ENCODE results near the gene CUL9. TPM values are rescaled to one million over a fixed set of nuclear protein-coding genes. Genes with fewer than 3 reads are reported as not detected.

CUL9 gene
- total RNA-seq, 1 experiment from 2014 or later = 30.4 TPM

DNA sequence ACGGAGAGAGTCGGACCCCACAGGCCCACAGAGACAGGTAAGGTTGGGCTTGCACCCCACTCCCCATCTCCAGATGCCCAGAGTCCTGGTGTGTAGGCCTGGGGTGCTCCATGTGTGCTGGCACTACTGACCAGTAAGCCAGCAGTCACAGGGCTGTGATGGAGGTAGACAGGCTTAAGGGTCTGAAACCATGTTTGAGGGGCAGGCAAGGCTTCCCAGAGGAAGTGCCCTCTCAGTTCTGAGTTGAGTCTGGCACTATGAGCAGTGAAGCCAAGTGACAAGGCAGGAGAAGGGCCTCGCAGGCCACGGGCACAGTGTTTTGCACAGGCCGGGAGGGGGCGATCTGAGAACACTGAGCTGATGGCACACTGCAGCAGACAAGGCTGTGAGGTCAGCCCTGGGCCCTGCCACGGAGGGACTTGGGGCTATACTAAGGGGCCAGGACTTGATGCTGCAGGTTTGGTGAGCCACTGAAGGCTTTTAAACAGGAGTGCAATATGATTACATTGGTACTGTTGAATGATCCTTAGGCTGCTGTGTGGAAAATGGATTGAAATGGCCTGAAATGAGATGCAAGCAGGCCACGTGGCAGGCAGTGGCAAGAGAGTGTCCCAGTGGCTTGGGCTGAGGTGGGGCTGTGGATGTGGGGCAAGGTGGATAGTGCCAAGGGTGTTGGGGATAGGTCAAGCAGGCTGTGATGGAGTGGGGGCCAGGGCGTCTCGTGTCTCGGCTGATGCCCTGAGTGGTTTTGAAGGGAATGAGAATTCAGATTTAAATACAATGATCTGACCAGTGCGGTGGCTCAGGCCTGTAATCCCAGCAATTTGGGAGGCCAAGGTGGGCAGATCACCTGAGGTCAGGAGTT is 81.5 kb downstream of the CUL9 start:
- peak; percentile 77 for DNase-seq
- CTCF ChIA-PET = interaction anchor here (0.5 to 1.0 kb wide), 3 partner anchors 57 to 134 kb away, joined by 3 to 4 read pairs (median 4); no protein-coding TSS in a partner anchor

DNA sequence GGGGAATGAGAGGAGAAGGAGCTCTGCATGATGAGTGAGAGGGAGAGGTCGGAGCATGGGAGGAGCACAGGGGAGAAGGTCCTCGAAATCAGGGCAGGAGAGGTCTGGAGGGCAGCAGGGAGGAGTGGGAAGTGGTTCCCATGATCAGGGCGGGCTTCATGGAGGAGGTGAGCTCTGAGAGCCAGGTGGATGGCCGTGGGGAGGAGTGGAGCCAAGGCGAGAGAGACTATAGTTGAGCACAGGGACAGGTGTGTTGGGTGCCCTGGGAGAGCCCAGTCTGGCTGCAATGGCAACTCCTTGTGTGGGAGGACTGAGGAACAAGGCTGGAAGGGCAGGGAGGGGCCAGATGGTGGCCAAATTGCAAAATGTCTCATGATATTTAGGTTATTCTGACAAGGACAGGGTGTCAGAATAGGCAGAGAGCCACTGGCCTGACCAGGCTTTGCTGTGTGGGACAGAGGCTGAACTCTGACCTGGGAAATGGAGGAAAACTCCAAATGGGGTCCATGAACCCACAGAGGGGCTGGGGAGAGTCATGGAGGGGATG is 82.7 kb downstream of the CUL9 start:
- H3K9me2 ChIP-seq (replicated peaks; ENCODE audit: low read length) = no peaks in the 10 kb centered on the region
- no peak overlapping the region for H3K9ac ChIP-seq (ENCODE audit: low read length)
- H3K79me2 ChIP-seq (ENCODE audit: low read length) = no peaks in the 10 kb centered on the region
- ATAC-seq (no peak), DNase-seq (no peak)
- ChIA-PET POLR2A (ENCODE audit: unreplicated experiment) (no interaction called here), CTCF (interaction anchor here (0.6 kb wide), 1 partner anchor 114 kb away, joined by 4 read pairs; no protein-coding TSS in a partner anchor)
- H3K27me3 ChIP-seq (ENCODE audit: low read length) = no peaks in the 10 kb centered on the region
- no peak overlapping the region for H2AFZ ChIP-seq (ENCODE audit: low read length)
- no peak overlapping the region for H3K4me2 ChIP-seq (ENCODE audit: low read length)
- no peak overlapping the region for H3K4me3 ChIP-seq (ENCODE audit: low read length)
- TF ChIP-seq EZH2phosphoT487 (IDR thresholded peaks at IDR 0.05; ENCODE audit: borderline replicate concordance, low read length) = no peak
- no peak for TF ChIP-seq EZH2 (IDR thresholded peaks at IDR 0.05; ENCODE audit: low read length, unreplicated experiment)
- TF ChIP-seq, protein P1, sequence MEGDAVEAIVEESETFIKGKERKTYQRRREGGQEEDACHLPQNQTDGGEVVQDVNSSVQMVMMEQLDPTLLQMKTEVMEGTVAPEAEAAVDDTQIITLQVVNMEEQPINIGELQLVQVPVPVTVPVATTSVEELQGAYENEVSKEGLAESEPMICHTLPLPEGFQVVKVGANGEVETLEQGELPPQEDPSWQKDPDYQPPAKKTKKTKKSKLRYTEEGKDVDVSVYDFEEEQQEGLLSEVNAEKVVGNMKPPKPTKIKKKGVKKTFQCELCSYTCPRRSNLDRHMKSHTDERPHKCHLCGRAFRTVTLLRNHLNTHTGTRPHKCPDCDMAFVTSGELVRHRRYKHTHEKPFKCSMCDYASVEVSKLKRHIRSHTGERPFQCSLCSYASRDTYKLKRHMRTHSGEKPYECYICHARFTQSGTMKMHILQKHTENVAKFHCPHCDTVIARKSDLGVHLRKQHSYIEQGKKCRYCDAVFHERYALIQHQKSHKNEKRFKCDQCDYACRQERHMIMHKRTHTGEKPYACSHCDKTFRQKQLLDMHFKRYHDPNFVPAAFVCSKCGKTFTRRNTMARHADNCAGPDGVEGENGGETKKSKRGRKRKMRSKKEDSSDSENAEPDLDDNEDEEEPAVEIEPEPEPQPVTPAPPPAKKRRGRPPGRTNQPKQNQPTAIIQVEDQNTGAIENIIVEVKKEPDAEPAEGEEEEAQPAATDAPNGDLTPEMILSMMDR (conservative IDR thresholded peaks at IDR 0.05; ENCODE audit: low read depth, low read length) = no peak
- no peaks in the 10 kb centered on the region for H3K4me1 ChIP-seq (ENCODE audit: insufficient read depth, low read length)
- no peaks in the 10 kb centered on the region; the same call in 1 of the 2 replicates for H3K36me3 ChIP-seq (ENCODE audit: low read depth, low read length)
- no peaks in the 10 kb centered on the region for H3F3A ChIP-seq (ENCODE audit: low read length, unreplicated experiment)
- no peaks in the 10 kb centered on the region for H3K9me3 ChIP-seq (ENCODE audit: low read length)
- no TSS peak for BruUV-seq (replicated peaks)
- H4K20me1 ChIP-seq (ENCODE audit: low read length) = no peaks in the 10 kb centered on the region
- H3K27ac ChIP-seq (ENCODE audit: low read length) = no peak overlapping the region
- intact Hi-C loops (cut with micrococcal nuclease) = loop anchor here (5.0 kb wide), 1 partner anchor 243 kb away; no protein-coding TSS in a partner anchor

More for the DNA sequence above, 81.5 kb downstream of the CUL9 start:
- intact Hi-C loops (cut with micrococcal nuclease) = loop anchor here (1.0 to 5.0 kb wide), 3 partner anchors 71 to 244 kb away; no protein-coding TSS in a partner anchor
- ATAC-seq = peak; percentile 99
- Histone ChIP-seq H3K27ac (ENCODE audit: low read length) (no peak overlapping the region), H3K4me1 (ENCODE audit: insufficient read depth, low read length) (no peaks in the 10 kb centered on the region), H3K79me2 (ENCODE audit: low read length) (no peaks in the 10 kb centered on the region), H3K4me3 (ENCODE audit: low read length) (no peak overlapping the region), H3K36me3 (ENCODE audit: low read depth, low read length) (no peaks in the 10 kb centered on the region; the same call in 1 of the 2 replicates), H2AFZ (ENCODE audit: low read length) (no peak overlapping the region), H3K9me2 (replicated peaks; ENCODE audit: low read length) (no peaks in the 10 kb centered on the region), H4K20me1 (ENCODE audit: low read length) (no peaks in the 10 kb centered on the region), H3F3A (ENCODE audit: low read length, unreplicated experiment) (no peaks in the 10 kb centered on the region), H3K4me2 (ENCODE audit: low read length) (no peak overlapping the region), H3K9me3 (ENCODE audit: low read length) (no peaks in the 10 kb centered on the region), H3K9ac (ENCODE audit: low read length) (no peak overlapping the region), H3K27me3 (ENCODE audit: low read length) (no peaks in the 10 kb centered on the region)
- POLR2A ChIA-PET (ENCODE audit: unreplicated experiment) = no interaction called here
- TF ChIP-seq, protein P1 (conservative IDR thresholded peaks at IDR 0.05; ENCODE audit: low read depth, low read length) = peak; percentile 95
- no peak for TF ChIP-seq EZH2phosphoT487 (IDR thresholded peaks at IDR 0.05; ENCODE audit: borderline replicate concordance, low read length)
- no peak for TF ChIP-seq EZH2 (IDR thresholded peaks at IDR 0.05; ENCODE audit: low read length, unreplicated experiment)
- BruUV-seq (replicated peaks) = no TSS peak
